HG03066 (cell line): ENCODE measurements around the gene ANKRD53.
"Not testable (repeated sequence)": the region's sequence is repeated elsewhere in the genome, so short reads cannot be mapped to it uniquely, and the experiment has no call there.

ENCODE experiments used
- ATAC-seq: cut with Tn5 transposase; IDR thresholded peaks from one replicate; pipeline ENCODE4 v1.9.1; 2021; ENCODE audit warnings: low read depth; ENCODE audit not compliant: unreplicated experiment

The ANKRD53 gene

DNA sequence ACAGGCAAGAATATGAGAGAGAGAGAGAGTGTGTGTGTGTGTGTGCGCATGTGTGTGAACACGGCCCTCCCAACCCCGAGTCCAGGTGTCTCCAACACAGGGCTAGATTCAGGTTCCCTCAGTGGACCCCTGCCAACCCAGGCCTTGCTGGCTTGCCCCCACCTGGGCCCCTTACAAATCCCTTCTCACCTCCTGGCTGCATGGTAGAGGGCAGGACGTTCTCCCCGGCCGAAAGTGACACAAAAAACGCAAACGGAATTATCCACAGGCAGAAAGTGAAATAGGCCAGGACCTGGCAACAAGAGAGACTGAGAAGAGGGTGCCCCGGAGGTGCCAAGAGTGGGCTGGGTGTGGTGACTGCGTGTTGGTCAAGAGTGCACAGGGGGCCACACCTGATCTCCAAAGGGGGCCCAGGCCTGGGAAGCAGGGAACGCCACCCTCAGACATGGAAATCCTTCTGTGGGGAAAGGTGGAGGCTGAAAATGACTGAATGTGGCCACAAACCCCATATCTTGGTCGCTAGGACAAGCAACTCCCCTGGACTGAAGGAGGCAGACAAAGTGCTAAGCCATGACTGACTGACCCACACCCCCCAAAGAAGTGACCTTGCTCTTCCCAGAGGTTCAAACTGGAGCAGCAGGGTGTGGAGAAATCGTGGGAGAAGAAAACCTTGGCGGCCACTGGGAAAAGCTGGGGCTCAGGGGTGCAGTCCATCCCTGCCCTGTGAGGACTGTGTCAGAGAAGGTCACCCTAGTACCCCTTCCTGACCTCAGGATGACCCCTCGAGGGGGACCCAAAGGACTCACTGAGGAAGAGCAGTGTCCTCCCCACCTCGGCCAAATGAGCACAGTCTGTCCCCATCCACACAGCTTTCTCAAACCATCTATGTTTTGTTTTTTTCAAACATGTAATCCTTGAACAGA lies 10.6 kb downstream of the ANKRD53 start:
- ATAC-seq, result no peak

GRCh38 chr2:70990216-70990615 lies 11.8 kb downstream of the ANKRD53 start:
- ATAC-seq, result no peak

- ATAC-seq, result no peak
These were observed 12.7 kb downstream of the ANKRD53 start for GRCh38 chr2:70991142-70991541.

DNA sequence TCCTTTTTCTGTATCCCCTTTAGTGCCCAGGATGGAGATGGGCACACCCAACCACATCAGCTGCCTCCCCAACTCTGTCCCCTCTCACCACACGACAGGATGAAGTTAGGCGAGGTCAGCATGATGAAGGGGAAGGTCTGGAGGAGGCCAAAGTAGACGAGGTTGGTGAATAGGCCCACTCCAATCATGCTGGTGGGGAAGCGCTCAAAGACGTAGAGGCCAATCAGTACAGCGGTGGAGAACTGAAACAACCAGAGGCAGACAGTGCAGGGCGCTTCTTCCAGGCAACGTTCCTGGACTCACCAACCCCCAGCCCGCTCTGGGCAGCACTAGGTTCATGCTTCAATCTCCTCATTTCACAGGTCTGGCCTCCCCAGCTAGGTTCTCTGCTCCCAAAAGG lies 13.3 kb downstream of the ANKRD53 start:
- no peak for ATAC-seq

DNA sequence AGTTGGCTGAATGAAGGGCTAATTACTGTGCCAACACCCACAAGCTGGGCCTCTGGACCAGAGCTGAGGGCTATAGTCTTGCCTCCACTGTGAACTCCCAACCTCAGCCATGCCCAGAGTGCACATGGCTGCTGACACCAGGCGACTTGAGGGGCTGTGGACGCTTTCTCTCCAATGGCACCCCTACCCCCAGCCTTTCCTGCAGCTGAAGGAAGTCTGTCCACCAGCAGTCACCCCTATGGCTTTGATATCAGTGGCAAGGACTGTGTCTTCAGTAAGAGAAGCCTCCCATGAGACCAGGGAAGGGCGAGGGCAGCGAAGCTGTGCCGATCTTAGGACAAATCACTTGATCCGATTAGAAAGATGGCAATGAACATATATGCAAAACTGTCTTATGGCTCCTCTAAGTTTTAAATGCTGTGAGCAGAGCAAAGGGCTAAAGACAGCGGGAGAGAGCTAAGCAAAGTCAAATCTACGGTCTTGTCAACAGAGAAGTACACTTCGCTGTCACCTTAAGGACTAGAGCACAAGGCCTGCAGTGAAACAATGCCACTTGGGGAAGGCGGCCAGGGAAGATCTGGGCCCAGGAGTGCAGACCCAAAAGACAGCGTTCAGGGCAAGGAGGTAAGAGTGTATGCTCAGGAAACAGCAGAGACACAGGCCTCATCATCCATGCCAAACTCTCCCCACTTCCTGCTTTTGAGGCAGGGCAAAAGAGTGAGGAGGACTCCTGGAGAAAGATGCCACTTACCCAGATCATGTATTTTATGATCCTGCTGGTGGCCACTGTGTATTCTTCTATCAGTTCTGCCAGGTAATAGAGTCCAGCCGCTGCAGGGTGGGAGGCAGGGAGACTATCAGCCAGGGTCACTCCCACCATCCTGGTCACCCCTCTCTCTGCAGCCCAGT lies 14.8 kb downstream of the ANKRD53 start:
- ATAC-seq, result no peak

GRCh38 chr2:70994009-70994698 lies 15.7 kb downstream of the ANKRD53 start:
- ATAC-seq, result peak; percentile 41

- ATAC-seq, result peak; percentile 90
These were observed 16.4 kb downstream of the ANKRD53 start, which contains the start of gene TEX261 for GRCh38 chr2:70994699-70995425. TEX261 (minus strand) TSS chr2:70994873; CDS start chr2:70994757, 116 bp downstream.

GRCh38 chr2:70995426-70995729 lies 16.9 kb downstream of the ANKRD53 start:
- peak; percentile 50 for ATAC-seq

GRCh38 chr2:70998885-70999284 lies 20.5 kb downstream of the ANKRD53 start:
- ATAC-seq, result not testable (repeated sequence)

GRCh38 chr2:70999362-70999761 lies 20.9 kb downstream of the ANKRD53 start:
- no peak for ATAC-seq

GRCh38 chr2:70999931-71000330 lies 21.5 kb downstream of the ANKRD53 start:
- not testable (repeated sequence) for ATAC-seq

DNA sequence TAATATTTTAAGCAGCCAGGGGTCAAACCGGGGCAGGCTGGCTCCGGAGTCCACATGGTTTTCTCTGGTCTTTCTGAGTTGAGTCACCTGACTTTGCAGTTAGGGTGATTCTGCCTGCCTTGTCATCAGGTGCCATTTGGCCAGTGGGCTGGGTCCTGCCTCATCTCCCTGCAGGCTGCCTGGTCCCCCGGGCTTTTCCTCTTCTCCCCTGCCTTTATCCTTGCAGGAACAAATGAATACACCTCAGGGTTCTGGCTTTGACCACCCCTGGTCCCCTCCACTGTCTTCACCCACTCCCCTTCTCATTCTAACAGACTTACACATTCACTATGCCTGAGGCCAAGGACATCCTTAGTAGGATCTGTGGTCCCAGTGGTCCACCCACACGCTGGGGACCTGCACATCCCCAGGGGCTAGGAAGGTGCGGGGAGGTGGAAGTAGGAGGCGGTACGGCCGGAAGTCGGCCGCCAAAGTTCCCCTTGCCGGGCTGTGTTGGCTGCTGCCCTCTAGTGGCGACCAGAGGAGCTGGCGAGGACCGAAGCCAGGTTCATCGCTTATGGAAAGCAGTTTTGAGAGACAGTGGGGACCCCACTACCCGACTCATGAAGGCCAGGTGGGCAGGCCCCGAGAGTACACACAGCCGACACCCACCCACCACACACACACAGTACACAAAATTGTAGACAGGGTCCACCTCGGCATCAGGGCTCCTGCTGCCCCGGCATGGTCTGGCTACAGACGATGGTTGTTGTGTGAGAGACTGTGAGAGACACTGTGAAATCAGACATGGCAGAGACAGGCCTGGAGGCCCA lies 22.6 kb downstream of the ANKRD53 start:
- ATAC-seq, result peak; percentile 97

GRCh38 chr2:71001592-71001927 lies 23.1 kb downstream of the ANKRD53 start:
- no peak for ATAC-seq

GRCh38 chr2:71001981-71002570 lies 23.6 kb downstream of the ANKRD53 start:
- no peak for ATAC-seq

DNA sequence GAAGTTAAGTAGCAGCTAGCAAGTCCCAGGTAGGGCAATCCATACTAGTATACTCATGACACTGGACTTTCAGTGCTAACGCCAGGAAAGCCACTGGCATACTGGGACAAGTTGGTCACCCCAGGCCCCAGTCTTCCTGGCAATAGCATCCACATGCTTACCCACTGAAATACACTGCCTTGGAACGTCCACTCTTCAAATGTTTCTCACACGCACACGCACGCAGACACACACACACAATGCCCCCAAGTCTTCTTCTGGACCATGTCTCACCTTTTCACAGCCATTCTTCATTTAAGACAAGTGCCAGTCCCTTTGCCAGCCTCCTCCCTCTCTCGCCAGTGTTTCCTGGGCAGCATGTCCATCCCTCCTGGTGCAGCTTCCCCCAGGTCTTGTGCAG lies 25.0 kb downstream of the ANKRD53 start:
- no peak for ATAC-seq

GRCh38 chr2:71003966-71004755 lies 25.7 kb downstream of the ANKRD53 start:
- no peak for ATAC-seq

- no peak for ATAC-seq
These were observed 26.4 kb downstream of the ANKRD53 start for GRCh38 chr2:71004857-71005256.
